DMS114 treated with DMSO at 0.1 percent for 48 hours (cell line): ENCODE measurements around the gene RIMBP3B.
"Not testable (repeated sequence)": the region's sequence is repeated elsewhere in the genome, so short reads cannot be mapped to it uniquely, and the experiment has no call there.

ENCODE experiments used
- DNase-seq: peaks from one replicate; lab custom pipeline; 2025; ENCODE audit not compliant: unreplicated experiment; lab: John Stamatoyannopoulos, UW

The RIMBP3B gene

DNA sequence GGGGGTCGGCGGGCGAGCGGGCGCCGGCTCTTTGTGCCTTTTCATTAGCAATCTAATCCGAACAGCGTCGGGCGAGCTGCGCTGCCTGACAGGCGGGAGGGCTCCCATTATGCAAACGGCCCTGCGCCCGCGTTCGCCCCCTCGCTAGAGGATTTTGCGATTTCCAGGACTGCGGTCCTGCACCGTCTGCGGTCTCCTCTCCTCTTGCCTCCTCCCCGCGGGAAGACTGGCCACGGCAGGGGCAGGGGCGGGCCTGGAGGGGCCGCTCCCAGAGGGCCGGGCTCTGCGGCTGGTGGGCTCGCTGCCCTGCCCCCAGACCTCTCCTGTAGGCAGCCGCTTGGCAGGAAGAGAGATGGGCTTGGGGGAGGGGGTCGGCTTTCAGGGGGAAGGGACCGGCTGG is 34.3 kb downstream of the RIMBP3B start:
- not testable (repeated sequence) for DNase-seq

DNA sequence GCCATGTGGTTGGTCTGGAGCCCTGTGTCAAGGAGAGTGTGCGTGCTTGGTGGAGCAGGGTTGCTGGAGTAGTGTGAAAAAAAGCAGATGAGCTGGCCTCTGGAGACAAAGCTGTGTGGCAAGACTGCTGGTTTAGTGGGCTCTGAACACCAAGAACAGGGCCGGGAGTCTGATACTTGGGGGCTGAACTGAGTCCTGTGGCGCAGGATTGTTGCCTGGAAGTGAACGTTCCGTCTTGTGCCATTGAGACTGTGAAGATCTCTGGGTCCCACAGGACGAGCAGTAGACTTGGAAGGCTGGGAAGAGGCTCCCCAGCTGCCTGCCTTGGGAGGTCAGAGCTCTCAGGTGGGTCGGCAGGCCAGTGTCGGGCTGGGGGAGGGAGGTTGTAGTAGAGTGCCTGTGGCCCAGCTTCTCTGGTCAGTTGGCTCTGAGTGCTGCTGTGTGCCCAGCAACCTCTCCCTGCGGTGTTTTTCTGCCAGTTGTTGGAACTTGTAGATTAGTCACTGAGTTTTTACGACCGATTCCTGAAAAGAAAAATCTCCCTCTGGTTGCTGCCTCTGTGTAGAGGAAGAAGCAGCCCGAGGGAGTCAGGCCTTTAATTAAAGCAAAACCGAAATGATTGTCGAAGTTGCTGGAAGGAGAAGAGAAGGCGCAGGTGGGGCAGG is 35.6 kb downstream of the RIMBP3B start:
- not testable (repeated sequence) for DNase-seq

DNA sequence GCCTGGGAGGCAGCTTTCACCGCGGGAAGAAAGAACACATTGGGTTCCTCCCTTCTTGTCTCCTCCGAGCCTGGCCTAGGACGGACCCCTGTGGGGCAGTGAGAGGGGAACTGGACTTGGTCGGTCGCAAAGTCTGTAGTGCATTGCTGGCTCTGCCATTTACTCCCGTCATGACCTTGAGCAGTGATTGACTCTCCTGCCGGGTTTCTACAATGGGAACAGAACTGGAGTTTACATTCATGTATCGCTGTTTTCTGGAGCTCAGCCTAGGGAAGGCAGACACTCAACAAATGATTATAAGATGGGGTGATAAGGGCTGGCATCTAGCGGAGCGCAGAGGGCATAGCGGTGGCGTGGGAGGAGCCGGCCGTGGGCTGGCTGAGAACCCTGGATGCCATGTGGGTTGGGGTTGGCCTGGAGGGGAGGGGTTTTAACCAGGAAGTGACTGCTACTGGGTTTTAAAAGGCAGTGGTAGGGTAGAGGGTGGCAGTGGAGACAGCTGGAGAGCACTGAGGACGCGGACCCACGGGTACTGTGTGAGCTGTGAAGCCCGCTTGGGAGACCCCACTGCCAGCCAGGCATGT is 36.7 kb downstream of the RIMBP3B start:
- DNase-seq: not testable (repeated sequence)

DNA sequence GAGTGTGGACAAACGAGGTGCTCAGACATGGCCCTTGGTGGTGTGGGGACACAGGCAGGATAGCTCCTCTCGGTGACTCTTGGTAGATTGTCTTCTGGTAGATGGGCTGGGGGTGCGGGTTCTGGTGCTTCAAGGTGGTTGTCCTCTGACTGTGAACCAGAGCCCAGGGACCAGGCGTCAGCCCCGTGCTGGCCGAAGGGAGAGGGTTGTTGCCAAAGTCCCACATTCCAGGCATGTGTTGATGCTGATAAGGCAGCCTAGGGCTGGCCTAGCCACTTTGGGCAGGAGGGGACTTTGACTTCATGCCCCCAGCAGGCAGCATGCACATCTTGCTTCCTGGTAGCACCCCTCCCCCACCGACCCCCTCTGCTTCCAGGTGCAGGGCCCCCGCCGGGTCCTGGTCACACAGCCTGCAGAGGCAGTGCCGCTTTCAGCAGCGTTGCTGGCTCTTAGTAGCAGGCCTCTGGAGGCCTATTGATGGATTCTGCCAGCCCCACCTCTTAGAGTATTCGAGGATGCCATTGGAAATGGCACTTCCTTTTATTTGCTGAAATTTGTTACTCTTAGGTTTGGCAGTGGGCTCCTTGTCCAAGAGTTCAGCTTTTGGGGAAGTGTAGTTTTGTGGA is 40.6 kb downstream of the RIMBP3B start:
- DNase-seq: not testable (repeated sequence)

DNA sequence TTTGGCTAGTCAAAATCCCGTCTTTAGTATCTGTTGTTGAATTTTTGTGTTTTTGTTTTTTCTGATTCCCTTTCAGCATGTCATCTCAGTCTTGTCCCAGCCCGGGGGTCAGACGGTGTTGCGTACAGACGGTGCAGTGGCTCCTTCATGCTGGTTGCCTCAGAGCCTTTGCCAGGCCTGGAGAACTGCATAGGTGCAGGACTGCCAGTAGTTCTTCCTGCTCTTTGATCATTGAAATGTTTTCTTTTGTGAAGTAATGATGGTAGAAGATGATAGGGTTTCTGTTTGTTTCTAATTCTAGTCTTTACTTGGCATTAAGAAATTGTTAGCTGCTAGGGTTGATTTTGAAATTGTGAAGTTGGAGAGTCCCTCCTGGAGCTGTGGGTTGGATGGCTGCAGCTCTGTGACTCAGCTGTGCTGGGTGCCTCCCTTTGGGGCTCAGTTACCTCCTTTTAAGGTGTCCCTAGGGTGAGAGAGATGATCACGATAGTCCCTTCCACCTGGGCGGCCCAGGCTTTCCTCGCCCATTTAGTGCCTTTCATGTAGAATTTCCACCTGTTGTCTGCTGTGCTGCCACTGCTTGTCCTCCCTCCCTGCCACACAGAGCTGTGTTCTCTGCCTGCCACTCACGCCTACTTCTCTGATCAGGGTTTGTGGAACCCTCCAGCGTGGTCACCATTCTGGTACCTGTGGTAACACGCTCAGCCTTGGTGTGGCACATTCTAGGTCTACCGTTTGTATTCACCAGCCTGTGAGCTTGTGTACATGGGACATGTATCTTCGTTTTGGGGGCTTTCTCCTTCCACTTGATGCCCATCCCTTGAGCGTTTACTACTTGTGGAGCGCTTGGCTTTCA is 51.1 kb downstream of the RIMBP3B start:
- not testable (repeated sequence) for DNase-seq

DNA sequence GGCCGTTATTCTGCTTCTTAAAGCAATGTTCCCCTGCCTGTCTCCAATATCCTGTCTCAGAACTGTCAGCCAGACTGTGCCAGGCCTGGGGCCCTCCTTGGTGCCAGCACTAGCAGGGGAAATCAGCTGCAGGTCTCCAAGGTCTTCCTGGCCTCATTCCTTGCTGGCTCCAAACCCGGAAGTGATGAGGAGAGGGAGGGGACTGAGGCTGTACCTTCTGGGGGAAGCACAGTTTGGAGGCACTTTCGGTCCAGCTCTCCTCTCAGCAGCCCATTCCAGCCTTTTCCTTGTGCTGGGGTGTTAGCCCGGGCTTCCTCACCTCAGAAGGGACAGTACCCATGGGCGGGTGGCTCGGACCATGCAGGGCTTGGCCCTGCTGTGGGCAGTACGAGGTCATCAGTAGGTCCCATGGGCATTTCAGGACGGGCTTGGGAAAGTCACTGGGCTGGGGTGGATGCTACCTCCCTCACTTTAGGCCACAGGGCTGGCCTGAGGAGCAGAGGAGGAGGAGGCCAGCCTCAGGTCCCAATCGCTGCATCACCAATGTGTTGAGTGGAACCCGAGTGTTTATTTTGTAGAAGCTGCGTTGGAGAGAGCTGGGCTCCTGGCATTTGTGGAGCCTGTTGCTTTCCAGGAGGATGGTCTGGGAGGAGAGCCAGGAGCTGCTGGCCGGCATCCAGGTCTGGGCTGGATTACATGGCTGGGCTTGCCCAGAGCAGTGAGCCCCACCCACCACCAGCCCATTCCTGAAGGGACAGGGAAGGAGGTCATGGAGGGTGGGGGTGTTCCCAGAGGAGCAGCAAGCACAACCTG is 52.7 kb downstream of the RIMBP3B start:
- DNase-seq: not testable (repeated sequence)

DNA sequence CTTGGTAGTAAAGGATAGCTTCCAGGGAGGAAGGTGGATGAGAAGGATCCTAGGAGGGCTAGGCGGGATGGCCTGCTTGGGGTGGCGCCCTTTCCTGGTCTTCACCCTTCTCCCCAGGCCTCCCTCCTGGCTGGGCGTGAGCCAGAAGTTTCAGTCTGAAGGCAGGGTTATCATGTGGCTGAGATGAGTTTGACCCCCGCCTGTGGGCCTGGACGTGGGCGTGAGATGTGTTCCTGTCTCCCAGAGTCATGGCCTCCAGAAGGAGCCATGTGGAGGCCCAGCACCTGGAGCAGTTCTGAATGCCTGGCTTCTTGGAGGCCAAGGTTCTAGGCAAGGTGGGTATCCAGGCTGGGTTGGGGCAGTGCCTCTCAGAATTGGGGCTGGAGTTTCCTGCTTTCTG is 54.5 kb downstream of the RIMBP3B start:
- not testable (repeated sequence) for DNase-seq
